Ishikawa (cell line): ENCODE results near the gene KIAA0513.

ENCODE experiments used
- CEBPB ChIP-seq: IDR thresholded peaks from 2 replicates; pipeline ENCODE4 v1.6.1; 2012
- CREB1 ChIP-seq: IDR thresholded peaks from 2 replicates; pipeline ENCODE4 v1.6.1; 2012; ENCODE audit warnings: low read depth
- EGR1 ChIP-seq: IDR thresholded peaks from 2 replicates; pipeline ENCODE4 v1.6.1; 2012
- EP300 ChIP-seq: IDR thresholded peaks from 2 replicates; pipeline ENCODE4 v1.6.1; 2012; ENCODE audit warnings: borderline replicate concordance
- FOXM1 ChIP-seq: IDR thresholded peaks from 2 replicates; pipeline ENCODE4 v1.6.1; 2012; ENCODE audit warnings: low read depth, borderline replicate concordance
- MAX ChIP-seq: IDR thresholded peaks from 2 replicates; pipeline ENCODE4 v1.6.1; 2012
- NFIC ChIP-seq: IDR thresholded peaks from 2 replicates; pipeline ENCODE4 v1.6.1; 2012
- RAD21 ChIP-seq: IDR thresholded peaks from 2 replicates; pipeline ENCODE4 v1.6.1; 2012; ENCODE audit warnings: low read depth
- REST ChIP-seq: IDR thresholded peaks from 2 replicates; pipeline ENCODE4 v1.6.1; 2012; ENCODE audit warnings: low read depth, mild to moderate bottlenecking
- TAF1 ChIP-seq: IDR thresholded peaks from 2 replicates; pipeline ENCODE4 v1.6.1; 2012; ENCODE audit warnings: low read depth, mild to moderate bottlenecking
- TCF12 ChIP-seq: IDR thresholded peaks from 2 replicates; pipeline ENCODE4 v1.6.1; 2012; ENCODE audit warnings: low read depth
- YY1 ChIP-seq: IDR thresholded peaks from 2 replicates; pipeline ENCODE4 v1.6.1; 2012; ENCODE audit warnings: low read depth

GRCh38 chr16:85096921-85097320, 69.3 kb downstream of the KIAA0513 start:
- no peak for TF ChIP-seq MAX
- TF ChIP-seq EGR1 = no peak
- TF ChIP-seq EP300 = no peak
- TF ChIP-seq YY1 = no peak
- TF ChIP-seq REST = no peak
- no peak for TF ChIP-seq TCF12
- TF ChIP-seq RAD21 = no peak
- TF ChIP-seq NFIC = no peak
- TF ChIP-seq CEBPB = no peak
- no peak for TF ChIP-seq FOXM1
- no peak for TF ChIP-seq TAF1
- TF ChIP-seq CREB1 = no peak
